GM21619 (cell line): ENCODE results near the gene MYO9A.
"Not testable (repeated sequence)": the region's sequence is repeated elsewhere in the genome, so short reads cannot be mapped to it uniquely, and the experiment has no call there.

ENCODE experiments used
- ATAC-seq: cut with Tn5 transposase; IDR thresholded peaks from one replicate; pipeline ENCODE4 v1.9.1; 2021; ENCODE audit not compliant: unreplicated experiment

The MYO9A gene

DNA sequence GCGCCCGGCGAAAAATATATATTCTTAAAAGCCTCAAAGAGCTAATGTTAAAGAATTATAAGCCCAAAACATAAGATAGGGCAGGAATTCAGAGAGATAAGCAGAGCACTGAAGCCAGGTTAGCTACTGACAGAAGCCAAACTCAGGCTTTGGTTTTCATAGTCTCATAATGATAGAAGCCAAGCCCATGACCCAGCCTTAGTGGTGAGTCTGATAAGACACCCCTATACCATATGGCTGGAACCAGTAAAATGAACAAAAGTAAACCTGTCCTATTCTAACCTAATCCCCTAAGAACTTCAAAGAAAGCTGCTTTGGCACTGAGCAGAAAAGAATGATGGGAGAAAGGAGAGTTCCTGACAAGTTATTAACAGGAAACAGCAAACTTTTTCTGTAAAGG is 25.9 kb downstream of the MYO9A start:
- no peak for ATAC-seq

DNA sequence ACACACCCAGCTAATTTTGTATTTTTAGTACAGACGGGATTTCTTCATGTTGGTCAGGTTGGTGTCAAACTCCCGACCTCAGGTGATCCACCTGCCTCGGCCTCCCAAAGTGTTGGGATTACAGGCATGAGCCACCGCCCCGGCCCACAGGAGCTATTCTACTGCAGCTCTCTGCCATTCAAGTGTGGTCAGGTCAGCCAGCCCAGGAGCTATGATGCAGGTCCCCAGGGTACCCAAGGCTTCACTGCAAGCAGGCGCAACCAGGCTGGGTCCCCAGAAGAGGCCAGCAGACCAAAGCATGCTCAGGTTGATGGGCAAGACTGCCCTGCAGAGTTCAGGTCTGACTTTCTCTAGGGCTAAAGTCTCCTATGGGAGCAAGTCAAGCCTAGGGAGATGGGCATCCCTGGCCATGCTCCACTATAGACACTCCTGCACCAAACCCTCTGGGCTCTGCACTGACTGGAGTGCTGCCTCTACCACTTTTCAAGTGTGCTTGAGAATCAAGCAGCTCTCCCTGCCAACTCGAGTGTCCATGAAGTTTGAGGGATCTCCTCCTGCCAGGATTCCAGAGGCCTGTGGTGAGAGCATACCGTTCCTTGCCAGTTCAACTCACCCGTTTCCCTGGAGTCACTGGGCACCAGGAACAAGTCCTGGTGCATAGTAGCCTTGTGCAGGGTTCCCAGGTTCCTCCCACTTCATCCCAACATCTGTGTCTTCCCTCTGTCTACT is 30.9 kb downstream of the MYO9A start:
- ATAC-seq, result no peak

DNA sequence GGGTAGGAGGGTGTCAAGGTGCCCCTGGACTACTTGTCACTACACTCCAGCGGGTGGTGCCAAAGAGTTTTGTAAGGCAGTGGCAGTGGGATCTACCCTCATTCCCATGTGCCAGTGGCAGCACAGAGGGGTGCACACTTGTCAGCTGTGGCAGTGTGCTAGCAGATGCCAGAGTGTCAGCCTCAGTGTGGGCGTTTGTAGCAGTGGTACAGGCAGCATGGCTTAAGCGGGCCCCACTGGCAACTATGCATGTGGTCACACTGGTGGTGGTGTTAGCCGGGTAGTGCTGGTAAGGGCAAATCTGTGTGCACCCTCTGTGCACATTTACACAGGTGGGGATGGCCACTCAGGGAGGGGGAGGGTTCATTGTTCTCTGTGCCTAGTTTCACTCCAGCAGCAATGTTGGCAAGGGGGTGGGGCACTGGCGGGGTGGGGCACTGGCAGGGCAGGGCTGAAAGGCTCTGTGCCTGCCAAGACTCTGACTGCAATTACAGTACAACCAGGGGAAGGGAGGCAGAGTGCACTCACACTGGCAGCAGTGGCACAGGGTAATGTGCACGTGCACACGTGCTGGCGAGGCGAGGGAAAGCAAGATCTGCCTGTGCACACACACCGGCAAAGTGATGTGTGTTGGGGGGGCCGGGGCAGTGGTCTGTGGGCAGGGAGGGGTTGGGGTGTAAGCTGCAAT is 31.8 kb downstream of the MYO9A start:
- no peak for ATAC-seq

DNA sequence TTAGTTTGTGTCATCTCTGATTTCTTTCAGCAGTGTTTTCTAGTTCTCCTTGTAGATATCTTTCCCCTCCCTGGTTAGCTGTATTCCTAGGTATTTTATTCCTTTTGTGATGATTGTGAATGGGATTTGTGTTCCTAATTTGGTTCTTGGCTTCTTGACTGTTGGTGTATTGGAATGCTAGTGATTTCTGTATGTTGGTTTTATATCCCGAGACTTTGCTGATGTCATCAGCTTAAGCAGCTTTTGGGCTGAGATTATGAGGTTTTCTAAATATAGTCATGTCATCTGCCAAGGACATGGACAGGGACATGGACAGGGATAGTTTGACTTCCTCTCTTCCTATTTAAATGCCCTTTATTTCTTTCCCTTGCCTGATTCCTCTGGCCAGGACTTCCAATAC is 35.8 kb downstream of the MYO9A start:
- no peak for ATAC-seq

DNA sequence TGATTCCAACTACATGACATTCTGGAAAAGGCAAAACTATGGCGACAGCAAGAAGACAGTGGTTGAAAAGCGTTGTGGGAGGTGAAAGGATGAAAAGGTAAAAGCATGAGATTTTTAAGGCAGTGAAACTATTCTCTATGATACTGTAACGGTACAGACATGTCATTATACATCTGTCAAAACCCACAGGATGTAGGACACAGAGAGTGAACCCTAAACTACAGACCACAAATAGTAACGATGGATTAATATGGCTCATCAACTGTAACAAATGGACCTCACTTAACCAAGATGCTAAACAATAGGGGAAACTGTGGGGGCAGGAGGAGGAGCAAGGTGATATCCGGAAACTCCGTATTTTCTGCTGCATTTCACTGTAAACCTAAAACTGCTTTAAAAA is 39.1 kb downstream of the MYO9A start:
- no peak for ATAC-seq

DNA sequence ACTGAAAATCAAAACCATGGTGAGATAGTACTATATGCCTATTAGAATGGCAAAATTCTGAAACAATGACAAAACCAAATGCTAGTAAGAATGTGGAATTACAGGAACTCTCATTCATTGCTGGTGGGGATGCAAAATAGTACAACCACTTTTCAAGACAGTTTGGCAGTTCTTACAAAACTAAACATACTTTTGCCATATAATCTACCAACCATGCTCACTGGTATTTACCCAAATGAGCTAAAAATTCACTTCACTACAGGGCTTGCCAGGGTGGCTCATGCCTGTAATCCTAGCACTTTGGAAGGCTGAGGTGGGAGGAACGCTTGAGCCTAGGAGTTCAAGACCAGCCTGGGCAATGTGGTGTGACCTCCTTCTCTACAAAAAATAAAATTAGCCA is 40.0 kb downstream of the MYO9A start:
- no peak for ATAC-seq

DNA sequence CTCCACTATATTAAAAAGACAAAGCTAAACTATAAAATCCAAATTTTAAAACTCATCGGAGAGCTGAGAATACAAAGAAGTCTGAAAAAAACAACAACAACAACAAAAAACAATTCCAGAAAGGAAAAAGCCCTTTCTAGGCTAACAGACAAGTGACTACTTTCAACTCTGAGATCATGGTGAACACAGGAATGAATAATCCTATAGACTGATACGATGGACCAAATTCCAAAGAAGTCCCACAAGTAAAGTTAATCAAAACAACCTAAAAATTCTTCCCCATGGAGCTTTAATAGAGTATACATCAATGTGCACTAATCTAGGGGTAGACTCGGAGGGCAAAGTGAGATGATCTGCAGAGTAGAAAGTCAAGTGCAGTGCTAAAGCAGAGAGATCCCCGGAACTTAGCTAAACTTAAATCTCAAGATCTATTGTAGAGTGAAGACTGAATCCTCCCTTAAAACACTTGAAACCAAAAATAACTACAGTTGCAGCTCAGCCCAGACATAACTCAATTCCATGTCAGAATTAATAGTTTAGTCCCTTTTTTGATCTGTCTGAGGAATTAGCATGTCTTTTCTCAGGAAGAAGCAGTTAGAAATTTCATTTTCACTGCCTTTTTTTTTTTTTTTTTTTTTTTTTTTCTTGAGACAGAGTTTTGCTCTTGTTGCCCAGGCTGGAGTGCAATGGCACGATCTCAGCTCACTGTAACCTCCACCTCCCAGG is 43.5 kb downstream of the MYO9A start:
- no peak for ATAC-seq

DNA sequence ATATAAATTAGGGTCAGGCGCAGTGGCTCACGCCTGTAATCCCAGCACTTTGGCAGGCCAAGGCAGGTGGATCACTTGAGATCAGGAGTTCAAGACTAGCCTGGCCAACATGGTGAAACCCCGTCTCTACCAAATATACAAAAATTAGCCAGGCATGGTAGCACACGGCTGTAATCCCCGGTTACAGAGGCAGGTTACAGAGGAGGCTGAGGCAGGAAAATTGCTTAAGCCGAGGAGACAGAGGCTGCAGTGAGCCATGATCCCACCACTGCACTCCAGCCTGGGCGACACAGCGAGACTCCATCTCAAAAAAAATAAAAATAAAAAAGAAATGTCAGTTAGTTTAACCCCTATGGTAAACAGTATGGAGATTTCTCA is 46.5 kb downstream of the MYO9A start:
- not testable (repeated sequence) for ATAC-seq

DNA sequence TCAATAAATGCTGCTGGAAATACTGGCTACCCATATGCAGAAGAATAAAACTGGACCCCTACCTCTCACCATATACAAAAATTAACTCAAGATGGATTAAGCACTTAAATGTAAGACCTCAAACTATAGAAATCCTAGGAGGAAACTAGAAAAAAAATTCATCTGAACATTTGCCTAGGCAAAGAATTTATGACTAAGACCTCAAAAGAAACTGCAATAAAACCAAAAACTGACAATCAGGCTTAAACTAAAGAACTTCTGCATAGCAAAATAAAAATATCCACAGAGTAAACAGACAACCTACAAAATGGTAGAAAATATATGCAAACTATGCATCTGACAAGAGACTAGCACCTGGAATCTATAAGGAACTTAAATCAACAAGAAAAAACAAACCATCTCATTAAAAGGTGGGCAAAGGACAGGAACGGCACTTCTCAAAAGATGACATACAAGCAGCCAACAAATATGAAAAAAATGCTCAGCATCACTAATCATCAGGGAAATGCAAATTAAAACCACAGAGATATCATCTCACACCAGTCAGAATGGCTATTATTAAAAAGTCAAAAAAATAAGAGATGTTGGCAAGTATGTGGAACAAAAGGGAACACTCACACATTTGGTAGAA is 47.0 kb downstream of the MYO9A start:
- ATAC-seq, result no peak

DNA sequence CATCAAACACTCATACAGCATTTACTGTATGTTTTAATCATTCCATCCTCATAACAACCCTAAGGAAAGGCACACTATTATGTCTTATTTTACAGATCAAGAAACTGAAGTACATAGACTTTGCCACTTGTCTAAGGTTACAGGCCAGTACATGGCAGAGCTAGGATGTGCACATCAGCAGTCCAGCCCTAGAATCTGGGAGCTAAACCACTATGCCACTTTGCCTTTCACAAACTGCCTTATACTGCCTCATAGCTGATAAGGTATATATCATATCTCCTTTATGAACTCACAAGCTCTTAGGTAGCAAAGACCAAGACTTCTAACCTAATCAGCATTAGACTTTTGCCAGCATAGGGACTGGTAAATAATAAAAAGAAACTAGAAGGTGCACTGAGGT is 49.1 kb downstream of the MYO9A start:
- no peak for ATAC-seq

DNA sequence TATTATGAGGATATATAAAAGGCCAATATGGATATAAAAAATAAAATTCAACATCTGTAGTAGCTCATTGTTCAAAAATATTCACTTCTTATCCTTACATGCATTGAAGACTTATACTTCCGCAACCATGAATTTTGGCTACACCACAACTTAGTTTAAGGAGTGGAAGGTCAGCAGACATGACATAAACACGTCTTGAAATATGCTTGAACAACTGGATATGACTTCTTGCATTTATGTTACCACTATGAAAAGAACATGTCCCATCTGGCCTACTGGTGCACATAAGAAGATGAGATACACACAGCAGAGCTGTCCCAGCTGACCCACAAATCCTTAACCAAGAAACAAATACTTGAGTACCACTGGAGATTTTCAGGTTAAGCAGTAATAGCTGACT is 52.1 kb downstream of the MYO9A start:
- ATAC-seq, result no peak

DNA sequence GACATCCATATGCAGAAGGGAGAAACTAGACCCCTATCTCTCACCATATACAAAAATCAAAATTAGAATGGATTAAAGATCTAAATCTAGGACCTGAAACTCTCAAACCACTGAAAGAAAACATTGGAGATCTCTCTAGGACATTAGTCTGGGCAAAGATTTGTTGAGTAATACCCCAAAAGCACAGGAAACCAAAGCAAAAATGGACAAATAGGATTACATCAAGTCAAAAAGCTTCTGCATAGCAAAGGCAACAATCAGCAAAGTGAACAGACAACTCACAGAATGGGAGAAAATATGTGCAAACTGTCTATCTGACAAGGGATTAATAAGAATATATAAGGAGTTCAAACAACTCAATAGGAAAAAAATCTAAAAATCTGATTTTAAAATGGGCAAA is 54.8 kb downstream of the MYO9A start:
- ATAC-seq, result no peak

DNA sequence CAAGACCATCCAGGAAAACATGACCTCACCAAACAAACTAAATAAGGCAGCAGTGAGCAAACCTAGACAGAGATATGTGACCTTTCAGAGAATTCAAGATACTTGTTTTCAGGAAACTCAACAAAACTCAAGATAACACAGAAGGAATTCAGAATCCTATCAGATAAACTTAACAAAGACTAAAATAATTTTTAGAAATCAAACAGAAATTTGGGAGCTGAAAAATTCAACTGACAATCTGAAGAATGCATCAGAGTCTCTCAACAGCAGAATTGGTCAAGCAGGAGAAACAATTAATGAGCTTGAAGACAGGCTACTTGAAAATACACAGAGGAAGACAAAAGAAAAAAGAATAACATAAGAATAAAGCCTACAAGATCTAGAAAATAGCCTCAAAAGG is 55.6 kb downstream of the MYO9A start:
- ATAC-seq, result no peak

DNA sequence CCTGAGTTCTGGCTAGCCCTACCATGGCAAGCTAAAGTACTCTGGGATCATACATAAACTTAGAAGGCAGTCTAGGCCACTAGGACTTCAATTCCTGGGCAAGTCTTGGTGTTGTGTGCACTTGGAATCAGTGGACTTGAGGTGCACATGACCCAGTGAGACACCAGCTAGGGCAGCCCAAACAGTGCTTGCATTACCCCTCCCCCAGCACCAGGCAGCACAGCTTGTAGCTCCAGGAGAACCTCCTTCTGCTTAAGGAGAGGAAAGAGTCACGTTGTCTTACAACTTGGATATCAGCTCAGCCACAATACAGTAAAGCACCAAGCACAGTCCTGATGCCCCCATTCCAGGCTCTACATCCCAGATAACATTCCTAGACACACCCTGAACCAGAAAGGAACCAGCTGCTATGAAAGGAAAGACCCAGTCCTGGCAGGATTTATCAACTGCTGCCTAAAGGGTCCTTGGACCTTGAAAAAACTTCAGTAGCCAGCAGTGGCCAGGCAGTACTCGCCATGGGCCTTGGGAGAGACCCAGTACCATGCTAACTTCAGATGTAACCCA is 57.2 kb downstream of the MYO9A start:
- ATAC-seq, result no peak

DNA sequence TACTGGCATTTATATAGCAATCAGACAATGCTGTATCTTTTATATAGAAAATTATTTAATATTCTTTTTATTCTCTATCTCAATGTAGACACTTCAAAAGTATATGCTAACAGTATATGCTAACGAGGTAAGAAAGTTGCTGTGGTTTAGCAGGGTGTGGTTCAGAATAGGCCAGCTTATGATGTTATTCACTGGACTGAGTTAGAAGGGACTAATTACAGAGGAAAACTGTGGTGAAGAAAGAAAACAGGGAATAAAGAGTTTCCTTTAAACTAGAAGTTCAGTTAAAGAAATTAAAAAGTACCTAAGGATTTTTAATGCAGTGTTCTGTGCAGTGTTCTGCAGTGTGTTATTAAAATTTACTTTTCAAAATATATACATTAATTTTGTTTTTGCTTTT is 59.4 kb downstream of the MYO9A start:
- ATAC-seq, result no peak

DNA sequence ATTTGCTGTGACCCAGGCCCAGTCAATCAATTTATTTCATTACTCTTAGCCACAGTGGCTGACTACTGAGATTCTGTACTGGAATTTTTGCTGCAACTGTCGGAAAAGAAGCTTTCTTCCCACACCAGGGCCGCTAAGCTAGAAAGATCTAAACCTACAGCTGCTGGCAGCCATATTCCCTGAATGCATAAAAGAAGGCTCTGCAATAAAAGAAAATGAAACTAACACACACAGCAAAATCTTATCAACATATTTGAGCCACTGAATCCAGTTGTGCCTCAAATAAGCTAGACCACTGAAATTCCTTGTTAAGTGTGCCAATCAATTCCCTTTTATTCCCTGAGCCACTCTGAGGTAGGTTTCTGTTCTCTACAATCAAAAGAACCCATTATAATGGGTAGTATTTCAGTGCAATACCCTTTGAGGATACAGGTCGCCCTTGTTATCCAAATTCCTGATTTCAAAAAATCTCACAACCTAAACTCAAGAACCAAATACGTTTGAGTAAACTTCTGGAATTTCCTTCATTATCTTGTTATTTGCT is 60.3 kb downstream of the MYO9A start:
- no peak for ATAC-seq

DNA sequence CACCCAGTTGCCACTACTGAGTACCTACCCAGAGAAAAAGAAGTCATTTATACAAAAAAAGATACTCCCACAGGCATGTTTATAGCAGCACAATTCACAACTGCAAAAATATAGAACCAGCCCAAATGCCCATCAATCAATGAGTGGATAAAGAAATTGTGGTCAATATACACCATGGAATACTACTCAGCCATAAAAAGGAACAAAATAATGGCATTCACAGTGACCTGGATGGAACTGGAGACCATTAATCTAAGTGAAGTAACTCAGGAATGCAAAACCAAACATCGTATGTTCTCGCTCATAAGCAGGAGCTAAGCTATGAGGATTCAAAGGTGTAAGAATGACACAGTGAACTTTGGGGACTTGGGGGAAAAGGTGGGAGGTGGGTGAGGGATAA is 61.7 kb downstream of the MYO9A start:
- ATAC-seq, result not testable (repeated sequence)

DNA sequence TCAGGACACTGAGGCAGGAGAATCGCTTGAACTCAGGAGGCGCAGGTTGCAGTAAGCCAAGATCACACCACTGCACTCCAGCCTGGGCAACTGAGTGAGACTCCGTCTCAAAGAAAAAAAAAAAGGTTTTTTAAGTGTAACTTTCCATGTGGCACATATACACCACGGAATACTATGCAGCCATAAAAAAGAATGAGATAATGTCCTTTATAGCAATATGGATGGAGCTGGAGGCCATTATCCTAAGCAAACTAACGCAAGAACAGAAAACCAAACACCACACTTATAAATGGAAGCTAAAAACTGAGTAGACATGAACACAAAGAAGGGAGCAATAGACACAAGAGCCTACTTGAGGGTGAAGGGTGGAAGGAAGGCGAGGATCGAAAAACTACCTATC is 64.7 kb downstream of the MYO9A start:
- ATAC-seq, result not testable (repeated sequence)

DNA sequence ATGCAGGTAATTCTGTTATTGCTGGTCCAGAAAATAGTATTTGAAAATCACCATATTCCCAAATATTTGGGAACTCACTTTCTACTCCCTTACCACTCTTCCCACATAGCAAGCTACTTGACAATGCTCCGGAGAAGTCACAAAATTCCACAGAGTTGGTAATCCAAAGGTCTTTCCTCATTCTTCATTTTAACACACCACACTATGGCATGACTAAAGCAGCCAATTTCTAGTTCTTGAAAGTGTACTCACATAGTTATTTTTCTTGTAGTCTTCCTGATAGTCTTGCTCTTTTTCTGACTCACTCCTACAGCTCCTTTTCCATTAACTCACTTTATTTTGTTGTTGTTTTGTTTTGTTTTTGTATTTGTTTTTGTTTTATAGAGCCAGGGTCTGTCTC is 67.2 kb downstream of the MYO9A start:
- ATAC-seq, result no peak

DNA sequence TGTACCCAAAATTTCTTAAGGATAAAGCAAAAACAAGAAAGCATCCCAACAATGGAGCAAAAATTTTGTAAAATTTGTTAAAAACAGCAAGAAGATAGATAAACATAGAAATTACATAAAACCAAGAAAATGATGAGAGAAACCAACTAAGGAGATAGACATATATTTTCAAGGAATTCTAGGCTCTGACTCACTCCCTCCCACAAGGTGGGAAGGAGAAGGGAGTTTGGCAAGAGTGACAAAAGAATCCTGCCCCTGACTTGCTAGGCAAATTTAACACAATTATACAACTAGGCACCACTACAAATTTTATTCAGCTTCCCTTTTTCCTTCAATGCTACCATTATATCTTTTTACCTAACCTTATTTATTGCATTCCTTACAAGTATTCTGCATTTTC is 70.9 kb downstream of the MYO9A start:
- ATAC-seq, result no peak

DNA sequence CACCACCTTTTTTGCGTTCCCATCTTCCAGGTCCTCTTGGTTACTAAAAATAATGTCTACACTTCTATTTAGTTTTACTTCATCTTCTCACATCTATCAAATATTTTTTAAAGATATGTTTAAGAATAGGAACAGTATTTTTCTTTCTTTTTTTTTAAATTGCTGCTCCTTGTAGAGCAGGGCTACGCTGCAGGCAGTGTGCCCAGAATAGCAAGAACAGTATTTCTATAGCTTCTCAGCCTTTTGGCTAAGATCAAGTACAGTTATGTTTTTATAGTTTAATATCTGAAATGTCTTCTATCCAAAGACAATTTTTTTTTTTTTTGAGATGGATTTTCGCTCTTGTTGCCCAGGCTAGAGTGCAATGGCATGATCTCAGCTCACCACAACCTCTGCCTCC is 73.0 kb downstream of the MYO9A start:
- ATAC-seq, result no peak
